Measurements from ENCODE around the gene LGALS14.
"Not testable (repeated sequence)": the region's sequence is repeated elsewhere in the genome, so short reads cannot be mapped to it uniquely, and the experiment has no call there.

Gene LGALS14

GRCh38 chr19:39696387-39696786 lies 7.9 kb upstream of the LGALS14 start:
- no peak for DNase-seq (ENCODE audit: low spot score)

GRCh38 chr19:39698535-39698934 lies 5.7 kb upstream of the LGALS14 start:
- DNase-seq (ENCODE audit: low spot score) = no peak

GRCh38 chr19:39701291-39701690 lies 3.0 kb upstream of the LGALS14 start:
- no peak for DNase-seq (ENCODE audit: low spot score)

- no peak for DNase-seq (ENCODE audit: low spot score)
Measured at GRCh38 chr19:39705578-39706188, 1.4 kb downstream of the LGALS14 start.

- no peak for DNase-seq (ENCODE audit: low spot score)
Measured at GRCh38 chr19:39708594-39708993, 4.3 kb downstream of the LGALS14 start.

GRCh38 chr19:39709026-39709872 lies 5.0 kb downstream of the LGALS14 start:
- DNase-seq (ENCODE audit: low spot score) = no peak

- no peak for DNase-seq (ENCODE audit: low spot score)
Measured at GRCh38 chr19:39710333-39710890, 6.1 kb downstream of the LGALS14 start.

GRCh38 chr19:39720144-39720543 lies 15.9 kb downstream of the LGALS14 start:
- DNase-seq (ENCODE audit: low spot score) = not testable (repeated sequence)

- DNase-seq (ENCODE audit: low spot score) = no peak
Measured at GRCh38 chr19:39725995-39726394, 21.7 kb downstream of the LGALS14 start.

- DNase-seq (ENCODE audit: low spot score) = no peak
Measured at GRCh38 chr19:39727070-39727800, 23.0 kb downstream of the LGALS14 start.

- DNase-seq (ENCODE audit: low spot score) = no peak
Measured at GRCh38 chr19:39728040-39728439, 23.8 kb downstream of the LGALS14 start.

GRCh38 chr19:39729594-39729993 lies 25.3 kb downstream of the LGALS14 start:
- no peak for DNase-seq (ENCODE audit: low spot score)

GRCh38 chr19:39731685-39732084 lies 27.4 kb downstream of the LGALS14 start:
- no peak for DNase-seq (ENCODE audit: low spot score)

GRCh38 chr19:39733841-39734240 lies 29.6 kb downstream of the LGALS14 start:
- DNase-seq (ENCODE audit: low spot score) = no peak

GRCh38 chr19:39735688-39736087 lies 31.4 kb downstream of the LGALS14 start:
- no peak for DNase-seq (ENCODE audit: low spot score)

GRCh38 chr19:39736088-39736487 lies 31.8 kb downstream of the LGALS14 start:
- no peak for DNase-seq (ENCODE audit: low spot score)

- no peak for DNase-seq (ENCODE audit: low spot score)
Measured at GRCh38 chr19:39737351-39737750, 33.1 kb downstream of the LGALS14 start.

- DNase-seq (ENCODE audit: low spot score) = no peak
Measured at GRCh38 chr19:39737891-39738290, 33.6 kb downstream of the LGALS14 start, which contains the start of gene CLC. Gene CLC (minus strand): TSS chr19:39738029. CDS start chr19:39737952, 77 bp downstream.

- DNase-seq (ENCODE audit: low spot score) = no peak
Measured at GRCh38 chr19:39738814-39739213, 34.5 kb downstream of the LGALS14 start.

GRCh38 chr19:39740395-39740794 lies 36.1 kb downstream of the LGALS14 start:
- DNase-seq (ENCODE audit: low spot score) = no peak

- no peak for DNase-seq (ENCODE audit: low spot score)
Measured at GRCh38 chr19:39745643-39746042, 41.4 kb downstream of the LGALS14 start.

- no peak for DNase-seq (ENCODE audit: low spot score)
Measured at GRCh38 chr19:39746836-39747529, 42.7 kb downstream of the LGALS14 start.
